ENCODE measurements around the gene CREM.

The CREM gene

GRCh38 chr10:35232527-35232926, 105.9 kb downstream of the CREM start:
- no peak for ATAC-seq
- TF ChIP-seq, protein P1, sequence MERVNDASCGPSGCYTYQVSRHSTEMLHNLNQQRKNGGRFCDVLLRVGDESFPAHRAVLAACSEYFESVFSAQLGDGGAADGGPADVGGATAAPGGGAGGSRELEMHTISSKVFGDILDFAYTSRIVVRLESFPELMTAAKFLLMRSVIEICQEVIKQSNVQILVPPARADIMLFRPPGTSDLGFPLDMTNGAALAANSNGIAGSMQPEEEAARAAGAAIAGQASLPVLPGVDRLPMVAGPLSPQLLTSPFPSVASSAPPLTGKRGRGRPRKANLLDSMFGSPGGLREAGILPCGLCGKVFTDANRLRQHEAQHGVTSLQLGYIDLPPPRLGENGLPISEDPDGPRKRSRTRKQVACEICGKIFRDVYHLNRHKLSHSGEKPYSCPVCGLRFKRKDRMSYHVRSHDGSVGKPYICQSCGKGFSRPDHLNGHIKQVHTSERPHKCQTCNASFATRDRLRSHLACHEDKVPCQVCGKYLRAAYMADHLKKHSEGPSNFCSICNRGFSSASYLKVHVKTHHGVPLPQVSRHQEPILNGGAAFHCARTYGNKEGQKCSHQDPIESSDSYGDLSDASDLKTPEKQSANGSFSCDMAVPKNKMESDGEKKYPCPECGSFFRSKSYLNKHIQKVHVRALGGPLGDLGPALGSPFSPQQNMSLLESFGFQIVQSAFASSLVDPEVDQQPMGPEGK (CRISPR knock-in tag; IDR thresholded peaks at IDR 0.05; ENCODE audit: borderline replicate concordance): no peak
- no peak for TF ChIP-seq ISL1 (CRISPR knock-in tag; IDR thresholded peaks at IDR 0.05)
- no peak for TF ChIP-seq POU6F1 (CRISPR knock-in tag; IDR thresholded peaks at IDR 0.05; ENCODE audit: borderline replicate concordance, low read depth)
- TF ChIP-seq, protein P2, sequence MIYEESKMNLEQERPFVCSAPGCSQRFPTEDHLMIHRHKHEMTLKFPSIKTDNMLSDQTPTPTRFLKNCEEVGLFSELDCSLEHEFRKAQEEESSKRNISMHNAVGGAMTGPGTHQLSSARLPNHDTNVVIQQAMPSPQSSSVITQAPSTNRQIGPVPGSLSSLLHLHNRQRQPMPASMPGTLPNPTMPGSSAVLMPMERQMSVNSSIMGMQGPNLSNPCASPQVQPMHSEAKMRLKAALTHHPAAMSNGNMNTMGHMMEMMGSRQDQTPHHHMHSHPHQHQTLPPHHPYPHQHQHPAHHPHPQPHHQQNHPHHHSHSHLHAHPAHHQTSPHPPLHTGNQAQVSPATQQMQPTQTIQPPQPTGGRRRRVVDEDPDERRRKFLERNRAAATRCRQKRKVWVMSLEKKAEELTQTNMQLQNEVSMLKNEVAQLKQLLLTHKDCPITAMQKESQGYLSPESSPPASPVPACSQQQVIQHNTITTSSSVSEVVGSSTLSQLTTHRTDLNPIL (CRISPR knock-in tag; IDR thresholded peaks at IDR 0.05; ENCODE audit: low read depth): no peak
- TF ChIP-seq, protein P3, sequence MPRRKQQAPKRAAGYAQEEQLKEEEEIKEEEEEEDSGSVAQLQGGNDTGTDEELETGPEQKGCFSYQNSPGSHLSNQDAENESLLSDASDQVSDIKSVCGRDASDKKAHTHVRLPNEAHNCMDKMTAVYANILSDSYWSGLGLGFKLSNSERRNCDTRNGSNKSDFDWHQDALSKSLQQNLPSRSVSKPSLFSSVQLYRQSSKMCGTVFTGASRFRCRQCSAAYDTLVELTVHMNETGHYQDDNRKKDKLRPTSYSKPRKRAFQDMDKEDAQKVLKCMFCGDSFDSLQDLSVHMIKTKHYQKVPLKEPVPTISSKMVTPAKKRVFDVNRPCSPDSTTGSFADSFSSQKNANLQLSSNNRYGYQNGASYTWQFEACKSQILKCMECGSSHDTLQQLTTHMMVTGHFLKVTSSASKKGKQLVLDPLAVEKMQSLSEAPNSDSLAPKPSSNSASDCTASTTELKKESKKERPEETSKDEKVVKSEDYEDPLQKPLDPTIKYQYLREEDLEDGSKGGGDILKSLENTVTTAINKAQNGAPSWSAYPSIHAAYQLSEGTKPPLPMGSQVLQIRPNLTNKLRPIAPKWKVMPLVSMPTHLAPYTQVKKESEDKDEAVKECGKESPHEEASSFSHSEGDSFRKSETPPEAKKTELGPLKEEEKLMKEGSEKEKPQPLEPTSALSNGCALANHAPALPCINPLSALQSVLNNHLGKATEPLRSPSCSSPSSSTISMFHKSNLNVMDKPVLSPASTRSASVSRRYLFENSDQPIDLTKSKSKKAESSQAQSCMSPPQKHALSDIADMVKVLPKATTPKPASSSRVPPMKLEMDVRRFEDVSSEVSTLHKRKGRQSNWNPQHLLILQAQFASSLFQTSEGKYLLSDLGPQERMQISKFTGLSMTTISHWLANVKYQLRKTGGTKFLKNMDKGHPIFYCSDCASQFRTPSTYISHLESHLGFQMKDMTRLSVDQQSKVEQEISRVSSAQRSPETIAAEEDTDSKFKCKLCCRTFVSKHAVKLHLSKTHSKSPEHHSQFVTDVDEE (CRISPR knock-in tag; IDR thresholded peaks at IDR 0.05): no peak
- TF ChIP-seq GLIS3 (CRISPR knock-in tag; IDR thresholded peaks at IDR 0.05): no peak
- no peak for TF ChIP-seq BACH2 (CRISPR knock-in tag; IDR thresholded peaks at IDR 0.05; ENCODE audit: borderline replicate concordance)
- no peak for TF ChIP-seq ARNTL (CRISPR knock-in tag; IDR thresholded peaks at IDR 0.05; ENCODE audit: borderline replicate concordance, low read depth)
- no peak for TF ChIP-seq TCF4 (CRISPR knock-in tag; IDR thresholded peaks at IDR 0.05; ENCODE audit: borderline replicate concordance)
- TF ChIP-seq TOX (CRISPR knock-in tag; IDR thresholded peaks at IDR 0.05; ENCODE audit: borderline replicate concordance): no peak
- TF ChIP-seq ZNF8 (CRISPR knock-in tag; IDR thresholded peaks at IDR 0.05): no peak
- TF ChIP-seq PPARA (CRISPR knock-in tag; IDR thresholded peaks at IDR 0.05; ENCODE audit: borderline replicate concordance): no peak
- TF ChIP-seq CSRNP3 (CRISPR knock-in tag; IDR thresholded peaks at IDR 0.05): no peak
- TF ChIP-seq CSDC2 (CRISPR knock-in tag; IDR thresholded peaks at IDR 0.05): no peak

GRCh38 chr10:35234073-35234472, 107.4 kb downstream of the CREM start:
- no peak for ATAC-seq
- TF ChIP-seq, protein P1 (CRISPR knock-in tag; IDR thresholded peaks at IDR 0.05; ENCODE audit: borderline replicate concordance): no peak
- TF ChIP-seq ESRRG (CRISPR knock-in tag; IDR thresholded peaks at IDR 0.05): no peak
- TF ChIP-seq ZC3H10 (CRISPR knock-in tag; IDR thresholded peaks at IDR 0.05): no peak
- no peak for TF ChIP-seq ISL1 (CRISPR knock-in tag; IDR thresholded peaks at IDR 0.05)
- TF ChIP-seq CSRNP3 (CRISPR knock-in tag; IDR thresholded peaks at IDR 0.05): no peak
- TF ChIP-seq TOX (CRISPR knock-in tag; IDR thresholded peaks at IDR 0.05; ENCODE audit: borderline replicate concordance): no peak
- no peak for TF ChIP-seq ARNTL (CRISPR knock-in tag; IDR thresholded peaks at IDR 0.05; ENCODE audit: borderline replicate concordance, low read depth)
- no peak for TF ChIP-seq POU6F1 (CRISPR knock-in tag; IDR thresholded peaks at IDR 0.05; ENCODE audit: borderline replicate concordance, low read depth)
- no peak for TF ChIP-seq SNAI2 (CRISPR knock-in tag; IDR thresholded peaks at IDR 0.05)
- TF ChIP-seq, protein P3 (CRISPR knock-in tag; IDR thresholded peaks at IDR 0.05): no peak
- no peak for TF ChIP-seq ZFP30 (CRISPR knock-in tag; IDR thresholded peaks at IDR 0.05)
- no peak for TF ChIP-seq CSDC2 (CRISPR knock-in tag; IDR thresholded peaks at IDR 0.05)
- no peak for TF ChIP-seq ZNF70 (CRISPR knock-in tag; IDR thresholded peaks at IDR 0.05)
- TF ChIP-seq GLIS3 (CRISPR knock-in tag; IDR thresholded peaks at IDR 0.05): no peak

Measured in SK-N-SH treated with all-trans-retinoic acid at 6 μM for 48 hours (cell line).